Renal cortical epithelial cell (primary cell): ENCODE data around the gene SYT11. TPM values are rescaled to one million over a fixed set of nuclear protein-coding genes. Genes with fewer than 3 reads are reported as not detected.

Experiments
- DNase-seq: peaks from one replicate; pipeline ENCODE4 v3.0.0-alpha.2; 2011; ENCODE audit warnings: low read depth
- total RNA-seq: library from RNA; depleted of rRNA; stranded (reverse); fragments of >200 nt; gene quantifications from 2 replicates; pipeline ENCODE4 v1.2.3, GENCODE V29; 2014

Gene SYT11
- total RNA-seq, 1 donor from 2014 or later = 35.1 TPM

DNA sequence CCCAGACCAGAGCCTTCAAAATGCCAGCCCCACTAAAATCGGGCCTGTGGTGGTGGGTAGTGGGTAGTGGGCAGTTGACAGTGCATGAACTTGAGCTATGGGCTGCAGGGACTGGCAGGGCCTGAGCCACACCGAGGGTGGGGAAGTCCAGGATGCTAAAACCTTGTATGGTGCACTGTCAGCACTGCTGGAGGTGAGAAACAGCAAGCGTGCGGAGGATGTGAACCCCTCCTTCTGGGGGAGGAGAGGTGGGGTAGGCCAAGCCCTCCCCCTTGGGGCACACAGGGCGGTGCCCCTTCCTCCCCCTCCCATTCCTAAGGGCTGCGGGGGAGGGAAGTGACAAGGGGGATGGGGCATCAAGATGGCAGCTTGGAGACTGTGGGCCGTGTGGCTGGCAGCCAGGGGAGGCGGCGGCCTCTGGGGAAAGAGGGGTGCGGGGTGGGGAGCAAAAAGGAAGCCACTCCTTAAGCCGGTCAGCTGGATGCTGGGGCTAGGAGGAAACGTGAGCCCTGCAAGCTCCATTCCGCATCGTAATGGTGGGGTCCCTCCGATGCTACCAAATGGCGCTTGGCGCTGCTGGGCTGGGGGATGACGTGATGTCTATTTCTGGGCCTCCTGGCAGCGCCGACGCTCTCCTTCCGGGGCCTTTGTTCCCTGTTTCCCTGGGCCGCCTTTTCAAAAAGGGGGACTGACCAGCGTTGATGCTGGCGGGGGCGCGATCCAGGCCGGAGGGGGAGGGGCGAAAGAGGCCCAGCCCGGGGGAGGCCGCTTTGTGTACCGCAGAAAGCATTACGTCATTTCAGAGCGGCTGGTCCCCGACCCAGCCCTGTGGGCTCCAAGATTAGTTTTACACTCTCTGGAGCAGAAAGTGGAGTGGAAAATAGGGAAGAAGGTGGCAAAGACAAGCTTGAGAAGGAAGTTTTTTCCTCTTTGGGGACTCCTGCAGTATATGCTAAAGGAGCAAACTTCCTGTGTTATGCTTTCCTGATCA, 809 bp downstream of the SYT11 start:
- DNase-seq = peak; percentile 29

DNA sequence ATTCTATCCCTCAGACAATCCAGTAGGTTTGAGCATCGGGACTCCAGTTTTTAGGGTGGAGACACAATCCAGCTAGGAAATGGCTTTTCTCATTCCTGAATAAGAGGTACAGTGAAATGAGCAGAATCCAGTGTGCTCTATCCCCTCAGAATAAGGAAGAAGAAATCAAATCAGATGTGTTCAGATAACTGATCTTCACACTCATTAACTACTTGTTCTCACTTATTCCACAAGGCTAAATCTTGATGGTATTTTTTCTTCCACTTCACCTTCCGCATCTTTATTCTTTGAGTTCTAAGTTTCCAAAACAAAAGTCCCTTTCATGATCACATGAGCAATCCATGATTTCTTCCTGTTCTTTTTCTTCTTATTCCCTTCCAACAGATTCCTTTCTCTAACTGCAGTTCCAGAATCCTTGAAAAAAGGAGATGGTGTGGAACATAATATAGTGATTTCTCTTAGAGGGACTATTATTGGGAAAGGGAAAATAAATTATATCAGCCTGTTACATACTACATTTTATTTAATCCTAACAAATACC, 1.7 kb downstream of the SYT11 start:
- DNase-seq = no peak

- DNase-seq = no peak
These were observed 2.5 kb downstream of the SYT11 start for GRCh38 chr1:155861896-155862295.

- no peak for DNase-seq
These were observed 5.0 kb downstream of the SYT11 start for GRCh38 chr1:155864393-155864792.

DNA sequence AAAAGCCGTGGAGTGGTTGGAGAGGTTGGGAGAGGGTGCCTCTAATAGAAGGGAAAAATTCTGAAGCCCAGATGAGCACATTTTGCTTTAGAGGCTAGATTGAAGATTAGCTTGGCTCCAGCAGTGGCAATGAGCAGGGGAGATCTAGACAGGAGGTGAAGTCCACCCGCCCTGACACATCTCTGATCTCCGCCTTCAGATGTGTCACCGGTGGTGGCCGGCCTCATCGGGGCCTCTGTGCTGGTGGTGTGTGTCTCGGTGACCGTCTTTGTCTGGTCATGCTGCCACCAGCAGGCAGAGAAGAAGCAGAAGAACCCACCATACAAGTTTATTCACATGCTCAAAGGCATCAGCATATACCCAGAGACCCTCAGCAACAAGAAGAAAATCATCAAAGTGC, 8.4 kb downstream of the SYT11 start:
- no peak for DNase-seq

GRCh38 chr1:155871390-155871789, 12.0 kb downstream of the SYT11 start:
- peak; percentile 25 for DNase-seq

DNA sequence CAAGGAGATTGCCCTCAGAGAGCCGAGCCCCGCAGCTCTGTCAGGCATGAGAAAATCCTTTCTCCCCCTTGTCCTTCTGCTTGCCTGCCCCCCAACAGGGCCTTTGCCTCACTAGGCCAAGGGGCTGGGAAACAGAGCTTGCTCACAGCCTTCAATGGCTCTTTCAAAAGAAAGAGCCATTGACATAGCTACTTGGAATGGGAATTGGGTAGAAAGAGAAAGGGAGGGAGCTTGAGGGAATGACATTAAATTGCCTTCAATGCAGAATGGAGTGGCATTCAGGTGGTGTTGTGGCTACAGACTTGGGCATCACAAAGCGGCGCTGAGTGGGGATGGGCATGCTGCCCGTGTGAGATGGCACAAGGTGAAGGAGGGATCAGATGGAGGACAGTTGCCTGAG, 13.2 kb downstream of the SYT11 start:
- DNase-seq = no peak

DNA sequence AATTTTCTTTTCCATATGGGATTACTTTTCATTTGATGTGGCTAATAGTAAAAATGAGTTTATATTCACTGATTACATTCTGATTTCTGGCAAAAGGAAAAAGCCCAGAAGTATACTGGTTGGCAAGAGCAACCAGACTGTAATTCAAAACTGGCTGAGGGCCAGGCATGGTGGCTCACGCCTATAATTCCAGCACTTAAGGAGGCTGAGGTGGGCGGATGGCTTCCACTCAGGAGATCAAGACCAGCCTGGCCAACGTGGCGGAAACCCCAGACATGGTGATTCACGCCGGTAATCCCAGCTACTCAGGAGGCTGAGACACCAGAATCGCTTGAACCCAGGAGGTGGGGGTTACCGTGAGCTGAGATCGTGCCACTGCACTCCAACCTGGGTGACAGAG, 14.5 kb downstream of the SYT11 start:
- DNase-seq = peak; percentile 49

DNA sequence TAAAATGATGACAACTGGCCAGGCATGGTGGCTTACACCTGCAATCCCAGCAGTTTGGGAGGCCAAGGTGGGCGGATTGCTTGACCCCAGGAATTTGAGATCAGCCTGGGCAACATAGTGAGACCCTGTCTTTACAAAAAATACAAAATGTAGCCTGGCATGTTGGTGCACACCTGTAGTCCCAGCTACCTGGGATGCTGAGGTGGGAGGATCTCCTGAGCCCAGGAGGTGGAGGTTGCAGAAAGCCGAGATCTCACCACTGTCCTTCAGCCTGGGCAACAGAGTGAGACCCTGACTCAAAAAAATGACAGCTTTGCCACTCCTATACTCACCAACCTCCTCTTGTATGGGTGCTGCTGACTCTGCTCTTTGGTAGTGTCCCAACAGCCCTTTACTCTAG, 18.6 kb downstream of the SYT11 start:
- no peak for DNase-seq

DNA sequence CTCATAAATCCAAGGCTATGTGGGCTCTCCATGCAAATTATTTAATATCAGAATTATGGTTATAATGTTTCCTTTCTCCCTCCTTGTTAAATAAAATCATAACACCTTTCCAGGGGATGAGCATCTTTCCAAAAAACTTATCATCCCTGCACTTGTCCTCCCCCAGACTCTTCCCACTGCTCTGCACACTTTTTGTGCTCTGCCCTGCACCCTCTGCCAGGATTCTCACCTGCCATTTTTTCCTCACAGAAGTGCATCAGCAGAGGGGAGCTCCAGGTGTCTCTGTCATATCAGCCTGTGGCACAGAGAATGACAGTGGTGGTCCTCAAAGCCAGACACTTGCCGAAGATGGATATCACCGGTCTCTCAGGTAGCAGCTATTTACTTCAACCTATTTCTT, 20.9 kb downstream of the SYT11 start:
- no peak for DNase-seq

DNA sequence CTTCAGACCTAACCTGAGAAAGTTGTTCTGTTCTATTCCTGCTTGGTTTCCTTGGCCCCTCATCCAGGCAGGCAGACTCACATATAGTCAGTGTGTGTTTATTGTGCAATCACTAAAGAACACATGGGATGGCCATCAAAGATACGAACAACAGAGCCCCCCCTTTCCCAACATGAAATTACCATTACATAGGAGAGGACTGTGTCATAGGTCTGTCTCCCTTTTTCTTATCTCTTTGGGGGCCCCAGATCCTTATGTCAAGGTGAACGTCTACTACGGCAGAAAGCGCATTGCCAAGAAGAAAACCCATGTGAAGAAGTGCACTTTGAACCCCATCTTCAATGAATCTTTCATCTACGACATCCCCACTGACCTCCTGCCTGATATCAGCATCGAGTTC, 21.6 kb downstream of the SYT11 start:
- DNase-seq = no peak

- no peak for DNase-seq
These were observed 22.9 kb downstream of the SYT11 start for GRCh38 chr1:155882235-155882634.

DNA sequence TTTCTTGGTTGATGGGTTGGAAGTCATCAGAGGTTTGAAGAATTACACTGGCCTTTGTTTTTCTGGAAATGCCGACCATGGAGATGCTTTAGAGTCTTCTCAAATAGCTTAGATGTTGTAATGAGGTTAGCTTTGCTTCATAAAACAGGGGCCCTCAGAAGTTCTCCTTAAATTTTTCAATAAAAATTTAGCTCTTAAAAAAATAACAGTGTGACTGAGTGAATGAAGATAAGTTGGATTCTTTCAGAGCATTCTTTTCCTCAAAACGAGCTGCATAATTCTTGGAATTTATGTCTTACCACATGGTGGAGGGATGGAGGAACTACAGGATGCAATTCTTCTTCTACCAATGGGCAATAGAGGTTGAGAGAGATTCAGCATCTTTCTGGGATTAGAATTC, 23.4 kb downstream of the SYT11 start:
- no peak for DNase-seq

- DNase-seq = no peak
These were observed 24.9 kb downstream of the SYT11 start for GRCh38 chr1:155884031-155884960.

GRCh38 chr1:155884982-155885381, 25.6 kb downstream of the SYT11 start:
- DNase-seq = no peak

- DNase-seq = no peak
These were observed 29.1 kb downstream of the SYT11 start for GRCh38 chr1:155888481-155888880.

- DNase-seq = no peak
These were observed 30.2 kb downstream of the SYT11 start for GRCh38 chr1:155889566-155889965.

GRCh38 chr1:155890251-155890650, 30.9 kb downstream of the SYT11 start:
- no peak for DNase-seq

- peak; percentile 94 for DNase-seq
These were observed 33.4 kb downstream of the SYT11 start for GRCh38 chr1:155892796-155893195.

DNA sequence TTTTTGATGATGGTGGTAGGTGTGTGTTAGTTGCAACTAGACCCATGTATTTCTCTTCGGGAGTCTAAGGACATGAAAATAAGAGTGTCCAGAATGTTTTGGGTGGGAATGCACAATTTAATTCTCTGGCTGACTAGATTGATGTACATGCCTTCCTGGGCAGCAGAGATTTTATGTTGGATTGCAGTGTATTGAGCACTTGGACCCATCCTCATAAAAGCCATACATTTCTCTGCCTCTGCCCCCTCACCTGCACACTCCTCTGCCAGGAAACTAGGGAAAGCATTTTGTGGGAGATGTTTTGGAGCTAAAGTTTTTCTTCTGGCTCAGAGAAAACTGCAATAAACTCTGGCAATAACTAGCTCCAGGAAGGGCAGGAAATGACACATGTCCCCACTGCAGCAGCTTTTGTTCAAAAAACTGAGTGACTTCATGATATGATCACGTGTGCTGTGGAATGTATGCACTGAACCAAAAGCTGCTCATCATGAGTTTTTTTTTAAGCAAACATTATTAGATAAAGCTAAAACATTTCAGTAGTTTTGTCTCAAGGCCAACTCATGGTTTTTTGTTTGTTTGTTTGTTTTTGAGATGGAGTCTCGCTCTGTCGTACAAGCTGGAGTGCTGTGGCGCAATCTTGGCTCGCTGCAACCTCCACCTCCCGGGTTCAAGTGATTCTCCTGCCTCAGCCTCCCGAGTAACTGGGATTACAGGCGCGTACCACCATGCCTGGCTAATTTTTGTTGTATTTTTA, 34.2 kb downstream of the SYT11 start:
- peak; percentile 80 for DNase-seq

DNA sequence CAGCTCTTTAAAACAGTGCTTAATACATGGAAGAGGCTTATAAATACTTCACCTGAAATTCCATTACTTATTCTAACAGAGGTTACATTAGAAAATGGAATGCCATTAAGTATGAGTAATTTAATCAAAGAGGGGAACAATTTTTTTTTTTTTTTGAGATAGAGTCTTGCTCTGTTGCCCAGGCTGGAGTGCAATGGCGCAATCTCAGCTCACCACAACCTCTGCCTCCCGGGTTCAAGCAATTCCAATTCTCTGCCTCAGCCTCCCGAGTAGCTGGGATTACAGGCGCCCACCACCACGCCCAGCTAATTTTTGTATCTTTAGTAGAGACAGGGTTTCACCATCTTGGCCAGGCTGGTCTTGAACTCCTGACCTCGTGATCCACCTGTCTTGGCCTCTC, 36.2 kb downstream of the SYT11 start:
- peak; percentile 50 for DNase-seq
